Measurements from ENCODE around the gene CETP.
A peak's percentile ranks its signal among the peaks of the same experiment; 100 is the strongest.

Gene CETP

GRCh38 chr16:56935201-56935600 is 26.5 kb upstream of the CETP start:
- peak overlapping the region; percentile 94 for H3K4me3 ChIP-seq (ENCODE audit: low read depth, low read length)
- no peak for DNase-seq (ENCODE audit: low read depth)
- TF ChIP-seq CTCF (IDR thresholded peaks at IDR 0.05; ENCODE audit: insufficient read depth, low read depth, low read length, missing control alignments), result no peak

- TF ChIP-seq CTCF (IDR thresholded peaks at IDR 0.05; ENCODE audit: insufficient read depth, low read depth, low read length, missing control alignments), result no peak
- no peak for DNase-seq (ENCODE audit: low read depth)
- H3K4me3 ChIP-seq (ENCODE audit: low read depth, low read length), result no peak overlapping the region
These were observed 25.3 kb upstream of the CETP start for GRCh38 chr16:56936491-56936890.

- TF ChIP-seq CTCF (IDR thresholded peaks at IDR 0.05; ENCODE audit: insufficient read depth, low read depth, low read length, missing control alignments), result no peak
- H3K4me3 ChIP-seq (ENCODE audit: low read depth, low read length), result no peak overlapping the region
- no peak for DNase-seq (ENCODE audit: low read depth)
These were observed 24.8 kb upstream of the CETP start for GRCh38 chr16:56936950-56937349.

- peak overlapping the region; percentile 12; the same call in 1 of the 2 replicates for H3K4me3 ChIP-seq (ENCODE audit: low read depth, low read length)
- DNase-seq (ENCODE audit: low read depth), result peak; percentile 74
- TF ChIP-seq CTCF (IDR thresholded peaks at IDR 0.05; ENCODE audit: insufficient read depth, low read depth, low read length, missing control alignments), result no peak
These were observed 22.9 kb upstream of the CETP start for GRCh38 chr16:56938664-56939513.

GRCh38 chr16:56939801-56940200 is 21.9 kb upstream of the CETP start:
- TF ChIP-seq CTCF (IDR thresholded peaks at IDR 0.05; ENCODE audit: insufficient read depth, low read depth, low read length, missing control alignments), result no peak
- no peak overlapping the region for H3K4me3 ChIP-seq (ENCODE audit: low read depth, low read length)
- DNase-seq (ENCODE audit: low read depth), result no peak

- no peak overlapping the region for H3K4me3 ChIP-seq (ENCODE audit: low read depth, low read length)
- peak; percentile 55 for DNase-seq (ENCODE audit: low read depth)
- no peak for TF ChIP-seq CTCF (IDR thresholded peaks at IDR 0.05; ENCODE audit: insufficient read depth, low read depth, low read length, missing control alignments)
These were observed 20.7 kb upstream of the CETP start for GRCh38 chr16:56941092-56941491.

Measured in GM12865 (cell line).